Duodenal mucosa (tissue), 2 donors: Measurements from ENCODE around the gene MAPKAPK3.

ENCODE experiments used
- H3K27ac ChIP-seq: one replicate; pipeline ENCODE4 v1.7.0; 2013; ENCODE audit warnings: low read depth, low read length
- H3K27me3 ChIP-seq, 2 donors: one replicate each; pipeline ENCODE4 v1.7.0; 2013; ENCODE audit warnings: low read length in 2 of 2, control low read depth in 1 of 2; ENCODE audit not compliant: insufficient read depth in 2 of 2, control insufficient read depth in 1 of 2
- H3K36me3 ChIP-seq, 2 donors: one replicate each; pipeline ENCODE4 v1.7.0; 2013; ENCODE audit warnings: low read length in 2 of 2, control low read depth in 1 of 2; ENCODE audit not compliant: insufficient read depth in 2 of 2, control insufficient read depth in 1 of 2
- H3K4me1 ChIP-seq, 2 donors: one replicate each; pipeline ENCODE4 v1.7.0; 2013; ENCODE audit warnings: low read length in 2 of 2, control low read depth in 1 of 2; ENCODE audit not compliant: insufficient read depth in 2 of 2, control insufficient read depth in 1 of 2
- H3K4me3 ChIP-seq, 2 donors: one replicate each; pipeline ENCODE4 v1.7.0; 2013; ENCODE audit warnings: low read length in 2 of 2, low read depth in 1 of 2
- H3K9ac ChIP-seq, 2 donors: one replicate each; pipeline ENCODE4 v1.7.0; 2013; ENCODE audit warnings: low read length in 2 of 2, low read depth in 1 of 2
- H3K9me3 ChIP-seq, 2 donors: one replicate each; pipeline ENCODE4 v1.7.0; 2013; ENCODE audit warnings: low read length in 2 of 2, control low read depth in 1 of 2; ENCODE audit not compliant: control insufficient read depth in 1 of 2

Gene MAPKAPK3

DNA sequence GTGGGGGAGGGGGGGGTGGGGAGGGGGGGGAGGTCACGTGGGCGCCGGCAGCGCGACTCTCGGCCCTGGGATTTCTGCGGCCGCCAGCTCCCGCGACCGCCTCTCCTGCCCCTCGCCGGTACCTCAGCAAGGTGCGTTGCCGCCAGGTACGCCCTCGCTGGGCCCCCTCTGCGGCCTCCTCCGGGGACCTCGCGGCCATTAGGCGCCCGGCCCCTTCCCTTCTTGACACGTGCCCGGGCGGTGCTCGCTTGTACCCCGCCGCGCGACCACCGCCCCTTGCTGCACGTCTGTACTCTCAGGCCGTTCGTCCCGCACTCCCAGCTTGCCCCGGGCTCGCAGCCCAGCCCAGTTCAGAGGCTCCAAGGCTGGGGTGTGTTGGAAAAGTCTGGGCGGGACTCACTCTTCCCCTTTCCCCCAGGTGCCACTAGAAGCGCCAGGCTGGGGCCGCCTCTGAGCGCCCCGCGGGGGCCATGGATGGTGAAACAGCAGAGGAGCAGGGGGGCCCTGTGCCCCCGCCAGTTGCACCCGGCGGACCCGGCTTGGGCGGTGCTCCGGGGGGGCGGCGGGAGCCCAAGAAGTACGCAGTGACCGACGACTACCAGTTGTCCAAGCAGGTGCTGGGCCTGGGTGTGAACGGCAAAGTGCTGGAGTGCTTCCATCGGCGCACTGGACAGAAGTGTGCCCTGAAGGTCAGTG is at the start of gene MAPKAPK3:
MAPKAPK3 (plus strand) TSS at position 56 of the 696 bp plus-strand sequence; CDS start at position 471, 415 bp downstream.
- no peaks in the 10 kb centered on the region for H3K27me3 ChIP-seq
- no peaks in the 10 kb centered on the region for H3K36me3 ChIP-seq
- H3K9me3 ChIP-seq, result no peaks in the 10 kb centered on the region
- peak within 1 kb of the TSS; percentile 86 to 96 for H3K4me3 ChIP-seq
- H3K27ac ChIP-seq, result peak within 1 kb of the TSS; percentile 91
- H3K9ac ChIP-seq, result peak within 1 kb of the TSS; percentile 92 to 96
- H3K4me1 ChIP-seq, result peaks cover 43 to 54% of the 10 kb centered on the region in 2 donors

DNA sequence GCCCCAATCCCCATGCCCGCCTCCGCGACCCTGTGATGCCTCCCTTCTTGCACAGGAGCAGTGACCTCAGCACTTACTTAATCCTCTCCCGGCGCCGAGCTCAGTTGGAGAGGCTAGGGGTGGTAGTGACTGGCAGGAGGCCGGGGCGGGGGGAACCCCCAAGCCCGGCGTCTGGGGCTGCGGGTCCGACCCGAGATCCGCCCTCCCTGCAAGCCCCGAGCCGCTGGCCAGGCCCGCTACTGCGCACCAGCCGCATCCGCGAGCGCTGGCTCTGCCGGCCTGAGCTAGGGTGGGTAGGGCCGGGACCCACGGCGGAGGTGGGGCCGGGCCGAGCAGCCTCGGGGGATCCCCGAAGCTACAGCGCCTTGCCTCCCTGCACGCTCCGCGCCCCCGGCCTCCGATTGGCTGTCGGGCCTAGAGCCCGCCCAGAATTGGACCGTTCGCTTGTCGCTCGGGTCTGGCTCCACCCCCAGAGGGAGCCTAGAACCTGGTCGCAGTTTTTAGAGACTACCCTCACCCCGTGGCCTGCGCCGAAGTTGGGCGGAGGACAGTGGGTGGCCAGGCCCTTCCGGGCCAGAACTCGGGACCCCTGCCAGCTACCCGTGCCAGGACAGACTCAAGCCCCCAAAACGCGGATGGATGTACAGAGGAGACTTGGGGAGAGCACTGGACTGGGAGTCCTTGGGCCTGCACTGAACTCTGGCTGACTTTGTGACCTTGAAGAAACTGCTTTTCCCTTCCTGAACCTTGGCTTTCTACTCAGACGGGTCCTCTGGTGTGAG is 49.4 kb upstream of the MAPKAPK3 start, which contains the start of gene C3orf18:
C3orf18 (minus strand) TSS at position 362 of the 782 bp plus-strand sequence. CDS start 2,048 bp downstream, outside the sequence.
- Histone ChIP-seq H3K9me3 (no peaks in the 10 kb centered on the region), H3K27ac (no peak within 1 kb of the TSS)

DNA sequence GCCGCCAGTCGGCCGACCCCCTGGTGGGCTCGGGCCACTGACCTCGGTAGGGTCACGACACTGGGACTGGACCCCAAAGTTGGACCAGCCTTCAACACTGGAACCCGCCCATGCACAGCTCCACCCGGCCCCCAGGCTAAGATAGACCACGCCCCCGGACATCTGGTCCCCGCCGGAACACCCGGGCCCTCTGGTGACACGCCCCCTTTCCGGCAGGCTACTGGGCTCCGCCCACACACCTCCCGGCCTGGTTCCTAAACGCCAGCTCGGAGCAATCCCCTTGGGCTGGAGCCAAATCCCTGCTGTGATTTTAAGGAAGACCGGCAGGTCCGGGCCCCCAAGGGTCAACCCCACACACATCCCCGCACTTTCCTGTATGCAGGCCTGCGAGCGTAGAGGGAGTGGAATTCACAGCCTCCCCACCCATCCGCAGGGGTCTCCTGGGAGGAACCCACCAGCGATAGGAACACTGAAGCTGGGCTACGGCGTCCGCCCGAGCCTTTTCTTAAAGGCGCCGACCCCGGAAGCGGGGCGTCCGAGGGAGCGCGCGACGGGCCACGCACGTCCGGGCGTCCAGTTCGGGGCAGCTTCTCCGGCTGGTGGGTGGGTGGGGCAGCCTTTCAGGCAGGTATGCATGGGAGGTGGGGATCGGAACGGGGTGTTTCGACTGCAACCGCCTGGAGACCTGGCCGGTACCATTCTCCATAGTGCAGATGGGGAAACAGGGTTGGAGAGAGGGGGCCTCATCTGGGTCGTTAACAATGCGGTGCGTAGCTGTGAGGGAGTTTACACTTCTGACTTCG is 47.8 kb upstream of the MAPKAPK3 start, which contains the start of gene HEMK1:
HEMK1 (plus strand) TSS at position 576 of the 803 bp plus-strand sequence. CDS start 1,583 bp downstream, outside the sequence.
- Histone ChIP-seq H3K4me3 (peak within 1 kb of the TSS; percentile 90 to 98), H3K27ac (peak within 1 kb of the TSS; percentile 89), H3K4me1 (peaks cover 33 to 46% of the 10 kb centered on the region in 2 donors), H3K36me3 (peaks cover 0 to 4% of the 10 kb centered on the region in 2 donors), H3K9me3 (no peaks in the 10 kb centered on the region), H3K9ac (peak within 1 kb of the TSS; percentile 92 to 96), H3K27me3 (peaks cover 2 to 3% of the 10 kb centered on the region in 2 donors)

More for the DNA sequence above, 49.4 kb upstream of the MAPKAPK3 start, which contains the start of gene C3orf18:
- H3K9ac ChIP-seq, result peak within 1 kb of the TSS; percentile 42 to 92
- H3K27me3 ChIP-seq, result peaks cover 2 to 3% of the 10 kb centered on the region in 2 donors
- peaks cover 25 to 33% of the 10 kb centered on the region in 2 donors for H3K4me1 ChIP-seq
- H3K4me3 ChIP-seq, result peak within 1 kb of the TSS; percentile 90 to 98
- H3K36me3 ChIP-seq, result no peaks in the 10 kb centered on the region

DNA sequence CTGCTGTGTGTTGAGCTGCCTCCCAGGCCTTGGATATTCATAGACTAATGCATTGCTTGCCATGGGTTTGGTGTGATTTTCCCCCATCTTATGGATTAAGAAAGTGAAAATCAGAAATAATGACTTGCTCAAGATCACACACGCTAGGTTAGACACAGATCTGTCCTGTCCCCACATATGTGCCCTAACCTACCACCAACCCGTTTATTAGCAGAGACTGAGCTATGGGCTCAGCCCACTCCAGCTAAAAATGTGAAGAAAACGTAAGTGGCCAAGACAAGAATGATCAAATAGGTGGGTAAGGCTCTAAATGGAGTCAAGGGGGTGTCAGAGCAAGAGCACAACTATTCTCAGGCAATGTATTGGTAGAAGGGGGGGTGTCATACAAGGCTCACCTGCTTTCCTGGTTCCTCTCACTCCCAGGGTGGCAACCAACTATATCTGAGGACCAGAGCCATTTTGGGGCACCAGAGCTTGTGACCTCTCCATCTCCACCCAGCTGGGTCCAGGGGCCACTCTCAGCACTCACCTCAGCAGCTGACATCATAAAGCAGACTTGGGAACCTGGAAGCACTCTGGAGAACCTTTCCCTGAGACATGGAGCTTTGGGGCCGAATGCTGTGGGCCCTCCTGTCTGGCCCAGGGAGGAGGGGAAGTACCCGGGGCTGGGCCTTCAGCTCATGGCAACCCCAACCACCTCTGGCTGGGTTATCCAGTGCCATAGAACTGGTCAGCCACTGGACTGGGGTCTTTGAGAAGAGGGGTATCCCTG is 46.3 kb upstream of the MAPKAPK3 start:
- Histone ChIP-seq H3K36me3 (peaks cover 0 to 4% of the 10 kb centered on the region in 2 donors), H3K27me3 (peaks cover 2 to 3% of the 10 kb centered on the region in 2 donors), H3K4me1 (peaks cover 33 to 46% of the 10 kb centered on the region in 2 donors), H3K9me3 (no peaks in the 10 kb centered on the region), H3K9ac (peak overlapping the region; percentile 13 to 96), H3K4me3 (no peak overlapping the region), H3K27ac (no peak overlapping the region)

DNA sequence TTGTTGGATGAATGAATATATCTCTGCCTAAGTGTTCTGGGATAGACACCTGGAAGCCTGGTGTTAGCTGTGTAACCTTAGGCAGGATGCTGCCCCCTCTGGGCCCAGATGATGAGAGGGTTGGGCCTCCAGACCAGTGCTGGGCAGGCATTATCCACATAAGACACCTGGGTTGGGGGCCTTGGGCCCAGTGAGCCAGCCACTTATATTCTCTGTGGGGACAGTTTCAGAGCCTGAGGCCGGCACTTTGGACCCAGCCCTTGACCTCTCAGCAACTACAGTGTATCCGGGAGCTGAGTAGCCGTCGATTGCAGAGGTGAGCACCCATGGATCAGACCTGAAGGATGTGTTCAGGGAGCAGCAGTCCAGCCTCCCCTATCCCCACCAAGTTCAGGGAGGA is 45.5 kb upstream of the MAPKAPK3 start:
- Histone ChIP-seq H3K27ac (no peak overlapping the region), H3K9me3 (no peaks in the 10 kb centered on the region), H3K4me3 (no peak overlapping the region), H3K27me3 (peaks cover 2 to 3% of the 10 kb centered on the region in 2 donors), H3K4me1 (peaks cover 33 to 46% of the 10 kb centered on the region in 2 donors), H3K9ac (no peak overlapping the region), H3K36me3 (peaks cover 0 to 5% of the 10 kb centered on the region in 2 donors)

DNA sequence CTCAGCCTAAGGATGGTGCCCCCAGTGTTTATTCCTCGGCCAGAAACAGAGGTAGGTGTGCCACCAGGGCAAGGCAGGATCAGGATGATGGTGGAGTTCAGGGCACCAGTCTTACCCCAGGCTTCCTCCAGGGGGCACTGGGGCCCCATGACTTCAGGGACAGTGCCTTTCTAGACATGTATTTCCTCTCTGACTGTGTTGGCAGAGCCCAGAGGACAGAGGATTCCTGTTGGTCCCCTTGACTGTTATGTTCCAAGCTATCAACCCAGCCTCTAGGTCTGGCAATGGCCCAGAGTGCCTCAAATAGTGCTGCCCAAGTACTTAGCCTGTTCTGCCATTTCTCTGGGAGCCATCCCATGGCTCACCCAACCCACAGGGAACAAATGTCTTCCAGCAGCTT is 44.8 kb upstream of the MAPKAPK3 start:
- H3K27ac ChIP-seq, result no peak overlapping the region
- H3K9me3 ChIP-seq, result no peaks in the 10 kb centered on the region
- H3K4me1 ChIP-seq, result peaks cover 28 to 39% of the 10 kb centered on the region in 2 donors
- no peak overlapping the region for H3K4me3 ChIP-seq
- H3K27me3 ChIP-seq, result peaks cover 0 to under 1% of the 10 kb centered on the region in 2 donors
- H3K9ac ChIP-seq, result peak overlapping the region in 1 of 2 donors; percentile 15
- H3K36me3 ChIP-seq, result peaks cover 0 to 11% of the 10 kb centered on the region in 2 donors

DNA sequence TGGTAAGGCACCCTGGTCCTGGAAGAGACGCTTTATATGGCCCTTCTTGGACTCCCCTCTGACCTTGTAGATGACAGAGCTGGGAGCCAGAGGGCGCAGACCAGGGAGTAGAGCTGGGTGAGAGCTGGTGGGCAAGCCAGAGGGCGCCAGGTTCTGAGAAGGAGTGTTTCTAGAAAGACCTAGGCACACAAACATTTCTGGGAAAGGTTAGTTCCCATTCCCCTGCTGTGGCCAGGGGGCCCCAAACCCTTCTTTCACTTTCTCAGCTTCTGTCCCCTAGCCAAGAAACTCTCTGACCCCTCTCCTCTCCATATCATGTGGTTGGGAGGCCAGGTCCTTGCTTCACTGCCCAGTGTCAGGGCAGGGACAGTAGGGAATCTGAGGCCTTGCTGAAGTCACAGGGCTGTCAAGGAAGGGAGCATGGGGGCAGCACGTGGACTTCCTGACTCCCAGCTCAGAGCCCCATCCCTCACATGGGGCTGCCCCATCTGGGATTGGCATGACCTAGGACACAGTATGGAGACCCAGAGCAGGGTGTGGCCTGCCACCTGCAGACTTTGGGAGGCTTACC is 44.1 kb upstream of the MAPKAPK3 start:
- Histone ChIP-seq H3K9ac (no peak overlapping the region), H3K27me3 (no peaks in the 10 kb centered on the region), H3K4me1 (peaks cover 26 to 34% of the 10 kb centered on the region in 2 donors), H3K4me3 (peak overlapping the region in 1 of 2 donors; percentile 7), H3K27ac (no peak overlapping the region), H3K9me3 (no peaks in the 10 kb centered on the region), H3K36me3 (peaks cover 3 to 19% of the 10 kb centered on the region in 2 donors)

DNA sequence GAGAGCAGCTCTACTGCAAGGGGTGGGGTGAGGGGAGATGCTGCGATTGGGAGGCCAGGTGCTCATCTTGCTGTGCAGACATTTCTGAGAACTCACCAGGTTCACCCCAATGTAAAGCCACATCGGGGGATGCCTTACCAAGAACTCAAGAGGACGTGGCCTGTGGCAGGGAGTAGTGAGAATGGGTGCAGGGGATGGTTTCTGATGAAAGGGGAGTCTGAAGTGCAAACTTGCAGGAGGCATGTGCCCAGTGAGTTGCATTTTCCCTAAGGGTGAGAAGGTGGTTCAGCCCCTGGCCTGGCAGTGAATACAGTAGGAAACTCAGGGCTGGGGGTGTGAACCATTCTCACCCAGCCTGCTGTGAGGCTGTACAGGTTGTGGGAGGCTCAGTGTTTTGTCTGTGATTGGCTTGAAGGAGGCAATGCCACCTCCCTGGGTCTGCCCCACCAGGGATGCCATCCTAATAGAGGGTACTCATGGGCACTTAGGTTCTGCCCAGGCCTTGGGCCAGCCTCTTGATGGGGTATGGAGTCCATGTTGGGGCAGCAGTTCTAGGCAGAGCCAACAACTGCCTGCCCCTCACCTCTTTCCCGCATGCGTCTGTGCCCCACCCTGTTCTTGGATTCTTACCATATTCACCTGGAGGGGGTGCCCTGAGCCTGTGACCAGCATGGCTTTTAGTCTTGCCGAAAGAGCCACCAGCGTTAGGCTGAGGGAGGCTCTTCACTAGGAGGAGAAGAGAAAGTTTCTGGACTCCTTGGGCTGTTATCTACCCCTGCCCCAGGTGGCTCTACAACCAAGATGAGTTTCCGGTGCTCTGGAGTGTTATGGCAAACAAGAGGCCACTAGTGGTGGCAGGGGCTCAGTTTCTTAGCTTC is 43.1 kb upstream of the MAPKAPK3 start:
- Histone ChIP-seq H3K27ac (no peak overlapping the region), H3K4me3 (no peak overlapping the region), H3K9me3 (no peaks in the 10 kb centered on the region), H3K36me3 (peaks cover 3 to 25% of the 10 kb centered on the region in 2 donors), H3K27me3 (no peaks in the 10 kb centered on the region), H3K4me1 (peaks cover 21 to 26% of the 10 kb centered on the region in 2 donors), H3K9ac (peak overlapping the region in 1 of 2 donors; percentile 8)
